ENCODE measurements around the gene PRRC2B. TPM values are rescaled to one million over a fixed set of nuclear protein-coding genes. Genes with fewer than 3 reads are reported as not detected.

The PRRC2B gene
- total and polyA plus RNA-seq, 2 of the 13 experiments (the other 11 are each of a cell fraction or from before 2014, with no cell fraction given), result 20.8 to 37.4 TPM

DNA sequence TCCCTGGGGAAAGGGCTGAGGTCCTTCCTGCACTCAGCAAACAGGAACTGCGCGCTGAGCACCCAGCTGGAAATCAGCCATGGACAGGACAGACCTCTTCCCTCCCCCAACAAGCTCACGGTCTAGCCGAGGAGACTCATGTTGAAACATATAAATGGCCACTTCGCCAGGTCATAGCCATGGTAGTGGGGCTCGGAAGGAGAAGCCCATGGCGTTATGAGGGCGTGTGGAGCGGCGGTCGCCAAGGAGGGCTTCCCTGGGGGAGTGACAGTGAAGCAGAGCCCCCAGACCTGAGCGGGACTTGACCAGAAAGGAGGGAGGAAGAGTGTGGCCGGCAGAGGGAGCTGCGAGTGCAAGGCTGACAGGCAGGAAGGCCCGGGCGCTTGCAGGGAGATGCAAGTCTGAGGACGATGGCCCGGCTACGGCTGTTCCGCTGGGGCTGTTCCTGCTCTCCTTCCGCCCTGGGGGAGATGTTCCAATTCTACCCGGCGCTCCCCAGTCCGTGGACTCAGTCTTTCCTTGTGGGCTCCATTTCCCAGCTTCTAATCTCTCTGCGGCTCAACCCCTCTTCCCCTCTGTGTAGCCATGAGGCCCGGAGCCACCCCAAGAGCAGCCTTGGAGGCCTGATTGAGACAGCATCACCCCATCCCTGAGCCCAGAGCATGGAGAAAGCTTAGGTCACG is 43.9 kb upstream of the PRRC2B start (continued):
- TF ChIP-seq, protein P1, sequence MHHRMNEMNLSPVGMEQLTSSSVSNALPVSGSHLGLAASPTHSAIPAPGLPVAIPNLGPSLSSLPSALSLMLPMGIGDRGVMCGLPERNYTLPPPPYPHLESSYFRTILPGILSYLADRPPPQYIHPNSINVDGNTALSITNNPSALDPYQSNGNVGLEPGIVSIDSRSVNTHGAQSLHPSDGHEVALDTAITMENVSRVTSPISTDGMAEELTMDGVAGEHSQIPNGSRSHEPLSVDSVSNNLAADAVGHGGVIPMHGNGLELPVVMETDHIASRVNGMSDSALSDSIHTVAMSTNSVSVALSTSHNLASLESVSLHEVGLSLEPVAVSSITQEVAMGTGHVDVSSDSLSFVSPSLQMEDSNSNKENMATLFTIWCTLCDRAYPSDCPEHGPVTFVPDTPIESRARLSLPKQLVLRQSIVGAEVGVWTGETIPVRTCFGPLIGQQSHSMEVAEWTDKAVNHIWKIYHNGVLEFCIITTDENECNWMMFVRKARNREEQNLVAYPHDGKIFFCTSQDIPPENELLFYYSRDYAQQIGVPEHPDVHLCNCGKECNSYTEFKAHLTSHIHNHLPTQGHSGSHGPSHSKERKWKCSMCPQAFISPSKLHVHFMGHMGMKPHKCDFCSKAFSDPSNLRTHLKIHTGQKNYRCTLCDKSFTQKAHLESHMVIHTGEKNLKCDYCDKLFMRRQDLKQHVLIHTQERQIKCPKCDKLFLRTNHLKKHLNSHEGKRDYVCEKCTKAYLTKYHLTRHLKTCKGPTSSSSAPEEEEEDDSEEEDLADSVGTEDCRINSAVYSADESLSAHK (CRISPR knock-in tag; IDR thresholded peaks at IDR 0.05; ENCODE audit: borderline replicate concordance), result no peak
- no peak for TF ChIP-seq JUNB (CRISPR knock-in tag; IDR thresholded peaks at IDR 0.05; ENCODE audit: borderline replicate concordance)
- peak; percentile 85 for TF ChIP-seq STAG1 (CRISPR knock-in tag; IDR thresholded peaks at IDR 0.05)
- TF ChIP-seq ZNF883 (CRISPR knock-in tag; IDR thresholded peaks at IDR 0.05; ENCODE audit: not compliant biosample characterization), result peak; percentile 21
- TF ChIP-seq ZNF784 (CRISPR knock-in tag; IDR thresholded peaks at IDR 0.05; ENCODE audit: borderline replicate concordance), result no peak
- TF ChIP-seq, protein P2, sequence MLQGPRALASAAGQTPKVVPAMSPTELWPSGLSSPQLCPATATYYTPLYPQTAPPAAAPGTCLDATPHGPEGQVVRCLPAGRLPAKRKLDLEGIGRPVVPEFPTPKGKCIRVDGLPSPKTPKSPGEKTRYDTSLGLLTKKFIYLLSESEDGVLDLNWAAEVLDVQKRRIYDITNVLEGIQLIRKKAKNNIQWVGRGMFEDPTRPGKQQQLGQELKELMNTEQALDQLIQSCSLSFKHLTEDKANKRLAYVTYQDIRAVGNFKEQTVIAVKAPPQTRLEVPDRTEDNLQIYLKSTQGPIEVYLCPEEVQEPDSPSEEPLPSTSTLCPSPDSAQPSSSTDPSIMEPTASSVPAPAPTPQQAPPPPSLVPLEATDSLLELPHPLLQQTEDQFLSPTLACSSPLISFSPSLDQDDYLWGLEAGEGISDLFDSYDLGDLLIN (CRISPR knock-in tag; IDR thresholded peaks at IDR 0.05; ENCODE audit: borderline replicate concordance), result peak; percentile 56; the same call in 1 of the 2 replicates
- no peak for TF ChIP-seq ZBTB39 (CRISPR knock-in tag; IDR thresholded peaks at IDR 0.05)
- TF ChIP-seq NONO (IDR thresholded peaks at IDR 0.05), result no peak
- no peak for TF ChIP-seq NONO (CRISPR knock-in tag; conservative IDR thresholded peaks at IDR 0.05)
- TF ChIP-seq ZNF430 (CRISPR knock-in tag; IDR thresholded peaks at IDR 0.05), result no peak
- no peak for TF ChIP-seq TERF1 (CRISPR knock-in tag; IDR thresholded peaks at IDR 0.05)
- TF ChIP-seq SYNCRIP (IDR thresholded peaks at IDR 0.05; ENCODE audit: insufficient read depth, low read depth, low read length), result no peak
- TF ChIP-seq, protein P3, sequence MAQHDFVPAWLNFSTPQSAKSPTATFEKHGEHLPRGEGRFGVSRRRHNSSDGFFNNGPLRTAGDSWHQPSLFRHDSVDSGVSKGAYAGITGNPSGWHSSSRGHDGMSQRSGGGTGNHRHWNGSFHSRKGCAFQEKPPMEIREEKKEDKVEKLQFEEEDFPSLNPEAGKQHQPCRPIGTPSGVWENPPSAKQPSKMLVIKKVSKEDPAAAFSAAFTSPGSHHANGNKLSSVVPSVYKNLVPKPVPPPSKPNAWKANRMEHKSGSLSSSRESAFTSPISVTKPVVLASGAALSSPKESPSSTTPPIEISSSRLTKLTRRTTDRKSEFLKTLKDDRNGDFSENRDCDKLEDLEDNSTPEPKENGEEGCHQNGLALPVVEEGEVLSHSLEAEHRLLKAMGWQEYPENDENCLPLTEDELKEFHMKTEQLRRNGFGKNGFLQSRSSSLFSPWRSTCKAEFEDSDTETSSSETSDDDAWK (CRISPR knock-in tag; IDR thresholded peaks at IDR 0.05), result no peak
- no peak for TF ChIP-seq ZNF253 (CRISPR knock-in tag; IDR thresholded peaks at IDR 0.05; ENCODE audit: borderline replicate concordance)
- no peak for TF ChIP-seq LRRFIP1 (CRISPR knock-in tag; conservative IDR thresholded peaks at IDR 0.05)
- no peak for TF ChIP-seq JUND (CRISPR knock-in tag; IDR thresholded peaks at IDR 0.05)
